Superior temporal gyrus (tissue), 1 donor: ENCODE measurements around the gene EPOP.
"Not testable (repeated sequence)": the region's sequence is repeated elsewhere in the genome, so short reads cannot be mapped to it uniquely, and the experiment has no call there.

ENCODE experiments used
- DNase-seq: peaks from one replicate; pipeline ENCODE4 v3.0.0-alpha.2; 2016; ENCODE audit errors: extremely low spot score

The EPOP gene

DNA sequence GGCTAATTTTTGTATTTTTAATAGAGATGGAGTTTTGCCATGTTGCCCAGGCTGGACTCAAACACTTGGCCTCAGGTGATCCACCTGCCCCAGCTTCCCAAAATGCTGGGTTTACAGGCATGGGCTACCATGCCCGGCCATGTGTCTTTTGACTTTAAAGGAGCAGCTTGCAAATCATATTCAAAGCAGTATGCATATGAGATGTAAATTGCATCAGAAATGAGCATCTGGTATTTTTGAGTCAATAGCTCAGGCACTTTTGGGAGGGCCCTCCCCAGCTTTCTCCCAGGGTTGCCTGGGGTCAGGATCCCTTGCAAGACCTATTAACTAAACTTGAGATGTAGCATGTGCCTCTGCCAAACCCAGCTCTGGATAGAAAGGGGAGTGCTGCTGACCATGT is 21.5 kb downstream of the EPOP start:
- DNase-seq: no peak

DNA sequence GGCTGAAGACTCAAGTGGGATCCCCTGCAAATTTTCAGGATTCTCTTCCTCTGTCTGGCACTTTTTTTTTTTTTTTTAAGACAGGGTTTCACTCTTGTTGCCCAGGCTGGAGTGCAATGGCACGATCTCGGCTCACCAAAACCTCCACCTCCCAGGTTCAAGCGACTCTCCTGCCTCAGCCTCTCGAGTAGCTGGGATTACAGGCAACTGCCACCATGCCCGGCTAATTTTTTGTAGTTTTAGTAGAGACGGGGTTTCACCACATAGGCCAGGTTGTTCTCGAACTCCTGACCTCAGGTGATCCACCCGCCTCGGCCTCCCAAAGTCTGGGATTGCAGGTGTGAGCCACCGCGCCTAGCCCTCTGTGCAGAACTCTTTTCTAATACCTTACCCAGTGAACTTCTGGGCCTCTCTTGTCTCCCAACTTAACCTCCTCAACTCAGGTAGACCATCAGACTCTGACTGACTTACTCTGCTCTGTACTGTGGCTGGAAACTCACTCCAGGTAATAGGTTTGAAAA is 24.0 kb downstream of the EPOP start:
- DNase-seq: not testable (repeated sequence)

DNA sequence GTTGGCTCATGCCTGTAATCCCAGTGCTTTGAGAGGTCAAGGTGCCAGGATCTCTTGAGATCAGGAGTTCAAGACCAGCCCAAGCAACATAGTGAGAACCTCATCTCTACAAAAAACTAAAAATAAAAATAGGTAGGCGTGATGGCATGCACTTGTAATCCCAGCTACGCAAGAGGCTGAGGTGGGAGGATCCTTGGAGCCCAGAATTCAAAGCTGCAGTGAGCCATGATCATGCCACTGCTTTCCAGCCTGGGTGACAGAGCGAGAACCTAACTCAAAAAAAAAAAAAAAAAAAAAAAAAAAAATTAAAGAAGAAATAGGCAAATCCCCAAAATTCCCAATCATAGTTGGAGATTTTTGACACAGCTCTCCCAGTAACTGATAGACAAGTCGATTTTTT is 36.8 kb downstream of the EPOP start:
- no peak for DNase-seq

DNA sequence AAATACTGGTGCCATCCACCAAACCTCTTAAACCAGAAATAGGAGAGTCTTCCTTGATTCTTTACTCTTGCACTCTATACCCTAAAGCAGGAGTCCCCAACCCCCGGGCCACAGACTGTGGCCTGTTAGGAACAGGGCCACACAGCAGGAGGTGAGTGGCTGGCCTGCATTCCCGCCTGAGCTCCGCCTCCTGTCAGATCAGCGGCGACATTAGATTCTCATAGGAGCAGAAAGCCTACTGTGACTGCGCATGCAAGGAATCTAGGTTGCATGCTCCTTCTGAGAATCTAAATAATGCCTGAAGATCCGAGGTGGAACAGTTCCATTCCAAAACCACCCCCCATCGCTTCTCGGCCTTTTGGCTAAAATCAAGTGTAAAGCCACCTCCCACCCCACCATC is 38.7 kb downstream of the EPOP start:
- no peak for DNase-seq

DNA sequence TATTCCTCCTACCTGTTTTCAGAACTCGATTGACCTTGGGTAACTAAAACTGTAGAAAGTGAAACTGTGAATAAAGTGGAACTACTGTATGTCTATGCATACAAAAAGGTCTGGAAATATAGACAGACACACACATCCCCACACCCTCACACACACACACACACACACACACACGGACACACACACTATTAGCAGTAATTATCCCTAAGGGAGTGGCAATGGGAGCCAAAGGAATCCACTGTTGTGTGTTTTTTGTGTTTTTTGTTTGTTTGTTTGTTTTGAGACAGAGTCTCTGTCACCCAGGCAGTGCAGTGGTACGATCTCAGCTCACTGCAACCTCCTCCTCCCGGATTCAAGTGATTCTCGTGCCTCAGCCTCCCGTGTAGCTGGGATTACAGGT is 42.4 kb downstream of the EPOP start:
- no peak for DNase-seq

DNA sequence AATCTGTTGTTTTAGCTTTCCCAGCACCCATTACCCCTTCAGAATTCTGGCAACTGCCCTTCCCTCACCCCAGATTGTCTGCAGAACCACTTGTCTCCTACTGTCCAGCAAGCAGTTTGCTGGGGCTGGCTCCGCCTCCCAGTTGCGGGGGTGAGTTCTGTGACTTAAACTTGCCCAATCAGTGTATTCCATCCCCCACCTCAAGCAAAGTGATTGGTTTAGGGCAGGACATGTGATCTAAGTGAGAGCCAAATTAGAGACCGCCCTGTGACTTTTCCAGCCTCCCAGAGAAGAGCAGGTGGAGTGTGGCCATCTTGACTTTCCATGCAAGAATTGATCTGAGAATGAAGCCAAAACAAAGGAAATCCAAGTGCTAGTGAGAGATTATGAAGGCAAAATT is 46.3 kb downstream of the EPOP start:
- DNase-seq: no peak

DNA sequence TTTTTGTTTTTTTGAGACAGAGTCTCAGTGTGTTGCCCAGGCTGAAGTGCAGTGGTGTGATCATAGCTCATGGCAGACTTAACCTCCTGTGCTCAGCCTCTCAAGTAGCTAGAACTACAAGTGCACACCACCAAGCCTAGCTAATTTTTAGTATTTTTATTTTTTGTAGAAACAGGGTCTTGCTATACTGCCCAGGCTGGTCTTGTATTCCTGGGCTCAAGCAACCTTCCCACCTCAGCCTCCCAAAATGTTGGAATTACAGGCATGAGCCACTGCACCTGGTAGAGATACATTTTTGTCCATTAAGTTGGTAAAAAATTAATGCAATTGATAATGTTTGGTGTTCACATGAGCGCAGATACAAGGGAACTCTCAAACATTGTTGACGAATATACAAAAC is 46.8 kb downstream of the EPOP start:
- no peak for DNase-seq

DNA sequence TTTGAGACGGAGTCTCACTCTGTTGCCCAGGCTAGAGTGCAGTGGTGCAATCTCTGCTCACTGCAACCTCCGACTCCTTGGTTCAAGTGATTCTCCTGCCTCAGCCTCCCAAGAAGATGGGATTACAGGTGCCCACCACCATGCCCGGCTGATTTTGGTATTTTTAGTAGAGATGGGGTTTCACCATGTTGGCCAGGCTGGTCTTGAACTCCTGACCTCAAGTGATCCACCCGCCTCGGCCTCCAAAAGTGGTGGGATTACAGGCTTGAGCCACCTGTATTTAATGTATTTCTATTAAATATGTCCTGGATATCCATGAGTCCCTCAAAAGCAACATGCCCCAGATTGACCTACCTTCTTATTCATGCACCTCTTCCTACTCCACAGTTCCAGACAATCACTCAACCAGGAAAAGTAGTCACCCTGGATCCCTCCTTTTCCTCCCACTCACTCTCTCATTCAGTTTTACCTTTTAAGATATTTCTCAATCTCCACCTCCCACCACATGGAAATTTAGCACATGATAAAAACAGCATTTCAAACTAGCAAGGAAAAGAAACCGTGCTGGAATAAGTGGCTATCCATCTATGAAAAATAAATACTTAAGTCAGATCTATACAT is 48.0 kb downstream of the EPOP start:
- DNase-seq: not testable (repeated sequence)

DNA sequence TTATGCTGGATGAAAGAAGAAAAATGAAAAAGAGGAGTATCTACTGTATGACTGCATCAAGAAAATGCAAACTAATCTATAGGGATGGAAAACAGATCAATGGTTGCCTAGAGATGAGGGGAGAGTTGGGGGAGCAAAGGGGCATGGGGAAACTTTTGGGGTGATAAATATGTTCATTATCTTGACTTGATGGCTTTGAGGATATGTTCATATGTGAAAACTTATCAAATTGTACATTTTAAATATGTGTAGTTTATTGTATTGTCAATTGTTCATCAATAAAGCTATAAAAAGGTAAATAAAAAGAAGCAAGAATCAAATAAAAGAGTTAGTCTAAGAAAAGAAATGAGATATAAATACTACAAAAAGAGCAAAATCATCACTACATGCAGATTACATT is 49.3 kb downstream of the EPOP start:
- DNase-seq: no peak

DNA sequence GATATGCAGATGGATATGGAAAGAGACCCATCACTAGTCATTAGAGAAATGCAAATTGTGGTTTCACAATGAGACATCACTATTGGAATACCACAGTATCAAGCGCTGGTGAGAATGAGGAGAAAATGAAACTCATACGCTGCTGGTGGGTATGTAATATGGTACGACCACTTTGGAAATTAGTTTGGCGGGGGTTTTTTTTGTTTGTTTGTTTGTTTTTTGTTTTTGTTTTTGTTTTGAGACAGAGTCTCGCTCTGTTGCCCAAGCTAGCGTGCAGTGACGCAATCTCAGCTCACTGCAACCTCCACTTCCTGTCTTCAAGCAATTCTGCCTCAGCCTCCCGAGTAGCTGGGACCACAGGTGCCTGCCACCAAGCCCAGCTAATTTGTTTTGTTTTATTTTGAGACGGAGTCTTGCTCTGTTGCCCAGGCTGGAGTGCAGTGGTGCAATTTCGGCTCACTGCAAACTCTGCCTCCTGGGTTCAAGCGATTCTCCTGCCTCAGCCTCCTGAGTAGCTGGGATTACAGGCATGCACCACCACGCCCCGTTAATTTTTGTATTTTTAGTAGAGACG is 49.9 kb downstream of the EPOP start:
- DNase-seq: not testable (repeated sequence)
